TTC549 (cell line): Measurements from ENCODE around the gene SENP1.

Experiments
- FAIRE-seq: peaks from 2 replicates; lab custom pipeline; 2012; peaks lifted over from hg19 to GRCh38; lab: Jason Lieb, UNC

Gene SENP1

GRCh38 chr12:48017496-48017895 lies 88.4 kb downstream of the SENP1 start:
- FAIRE-seq = no peak

GRCh38 chr12:48016373-48017020 lies 89.4 kb downstream of the SENP1 start:
- FAIRE-seq = no peak

DNA sequence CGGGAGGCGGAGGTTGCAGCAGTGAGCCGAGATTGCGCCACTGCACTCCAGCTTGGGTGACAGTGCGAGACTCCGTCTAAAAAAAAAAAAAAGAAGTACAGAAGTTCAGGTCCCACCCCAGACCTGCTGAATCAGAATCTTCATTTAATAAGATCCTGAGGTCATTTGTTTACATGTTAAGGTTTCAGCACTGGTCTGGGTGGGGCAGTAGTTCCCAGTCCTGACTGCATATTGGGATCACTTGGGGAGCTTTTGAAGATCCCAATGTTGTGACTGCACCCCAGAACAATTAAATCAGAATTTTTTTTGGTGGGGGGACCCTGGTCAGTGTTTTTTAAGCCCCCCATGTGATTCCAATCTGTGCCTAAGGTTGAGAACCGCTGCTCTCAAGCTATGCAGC lies 89.9 kb downstream of the SENP1 start:
- no peak for FAIRE-seq

- FAIRE-seq = no peak
Observed at GRCh38 chr12:48015129-48015528, 90.8 kb downstream of the SENP1 start.

- no peak for FAIRE-seq
Observed at GRCh38 chr12:48013287-48013686, 92.6 kb downstream of the SENP1 start.

GRCh38 chr12:48012070-48012469 lies 93.8 kb downstream of the SENP1 start:
- no peak for FAIRE-seq

GRCh38 chr12:48010366-48010970 lies 95.4 kb downstream of the SENP1 start:
- FAIRE-seq = no peak

- no peak for FAIRE-seq
Observed at GRCh38 chr12:48009471-48009870, 96.4 kb downstream of the SENP1 start.

- no peak for FAIRE-seq
Observed at GRCh38 chr12:48008950-48009349, 96.9 kb downstream of the SENP1 start.

DNA sequence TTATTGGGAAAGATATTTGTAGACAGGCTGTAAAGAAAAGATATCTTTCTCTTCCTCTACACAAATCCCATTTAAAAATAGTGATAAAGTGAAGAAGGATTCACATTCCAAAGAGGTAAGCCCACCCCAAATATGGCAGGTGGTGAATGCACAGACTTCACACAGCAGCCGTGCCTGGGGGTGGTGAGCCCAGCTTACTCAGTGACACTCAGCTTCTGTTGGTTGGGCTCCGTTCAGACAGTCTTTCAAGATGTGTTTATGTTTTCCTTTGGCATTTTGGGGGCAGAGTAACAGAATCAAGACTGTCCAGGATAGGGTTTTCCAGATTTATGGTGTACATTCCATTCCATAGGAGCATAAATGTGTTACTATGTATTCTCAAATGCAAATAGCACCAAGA lies 97.5 kb downstream of the SENP1 start:
- no peak for FAIRE-seq

GRCh38 chr12:48007206-48007605 lies 98.7 kb downstream of the SENP1 start:
- no peak for FAIRE-seq

DNA sequence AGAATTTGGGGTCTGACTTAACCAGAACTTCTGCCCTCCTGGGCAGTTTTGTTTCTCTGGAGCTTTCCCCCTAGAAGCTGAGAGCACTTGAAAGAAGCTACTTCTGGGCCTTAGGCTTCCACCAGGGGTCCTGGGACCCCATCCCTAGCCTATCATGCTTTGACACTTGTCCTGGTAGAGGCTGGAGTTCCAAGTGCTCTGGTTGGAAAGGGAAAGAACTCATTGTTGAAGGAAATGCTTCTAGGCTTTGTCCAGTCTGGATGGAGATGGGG lies 100.2 kb downstream of the SENP1 start:
- no peak for FAIRE-seq

DNA sequence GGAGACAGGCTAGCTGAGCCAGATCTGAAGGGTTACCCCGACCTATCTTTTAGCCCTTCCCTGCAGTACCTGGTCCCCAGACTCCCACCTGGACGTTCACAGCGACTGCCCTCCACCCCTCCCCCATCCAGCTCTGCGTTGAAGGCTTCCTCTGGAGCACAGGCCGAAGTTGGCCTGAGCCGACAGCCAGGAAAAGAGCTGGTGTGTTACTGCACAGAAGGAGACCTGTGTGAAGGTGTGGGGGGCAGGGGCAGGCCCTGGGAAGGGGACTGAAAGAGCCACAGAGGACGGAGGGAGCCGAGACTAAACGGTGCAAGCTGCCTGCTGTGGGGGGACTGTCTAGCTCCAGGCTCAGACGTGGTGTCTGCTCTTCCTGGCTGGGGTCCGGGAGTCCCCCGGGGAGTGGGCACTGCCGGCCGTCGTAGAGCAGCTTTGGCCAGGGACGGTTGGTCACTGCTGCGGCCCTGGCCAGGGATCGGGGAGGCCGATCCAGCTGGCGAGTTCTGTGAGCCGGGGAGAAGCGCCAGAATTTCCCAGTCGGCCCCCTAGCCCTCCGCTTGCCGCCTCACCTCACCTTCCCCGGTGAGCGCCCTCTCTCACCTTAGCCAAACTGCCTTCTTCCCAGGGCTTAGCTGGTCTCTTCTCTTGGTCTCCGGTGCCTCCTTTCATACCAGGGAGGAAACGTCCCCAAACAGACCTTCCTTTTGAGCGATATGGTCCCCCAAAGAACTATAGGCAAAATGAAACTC lies 100.7 kb downstream of the SENP1 start:
- FAIRE-seq = no peak

- no peak for FAIRE-seq
Observed at GRCh38 chr12:48004053-48004941, 101.6 kb downstream of the SENP1 start, which contains the start of gene COL2A1. COL2A1 (minus strand) TSS chr12:48004476; CDS start chr12:48004321, 155 bp downstream.

- FAIRE-seq = no peak
Observed at GRCh38 chr12:48003226-48004052, 102.4 kb downstream of the SENP1 start.

- no peak for FAIRE-seq
Observed at GRCh38 chr12:48002773-48003218, 103.1 kb downstream of the SENP1 start.

DNA sequence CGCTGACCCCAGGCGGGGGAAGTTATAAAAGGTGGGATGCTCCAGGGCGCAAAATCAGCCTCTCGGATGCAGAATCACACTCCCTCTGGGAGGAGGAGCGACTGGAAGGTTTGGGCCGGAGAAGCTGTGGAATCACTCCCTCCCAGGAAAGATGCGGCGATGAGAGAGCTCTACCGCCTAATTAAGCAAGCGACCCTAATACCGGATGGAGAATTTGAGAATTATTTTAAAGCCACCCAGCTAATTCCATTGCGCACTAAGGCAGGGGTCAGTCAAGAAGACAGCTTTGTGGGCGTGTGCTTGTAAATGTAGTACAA lies 103.5 kb downstream of the SENP1 start:
- FAIRE-seq = no peak

DNA sequence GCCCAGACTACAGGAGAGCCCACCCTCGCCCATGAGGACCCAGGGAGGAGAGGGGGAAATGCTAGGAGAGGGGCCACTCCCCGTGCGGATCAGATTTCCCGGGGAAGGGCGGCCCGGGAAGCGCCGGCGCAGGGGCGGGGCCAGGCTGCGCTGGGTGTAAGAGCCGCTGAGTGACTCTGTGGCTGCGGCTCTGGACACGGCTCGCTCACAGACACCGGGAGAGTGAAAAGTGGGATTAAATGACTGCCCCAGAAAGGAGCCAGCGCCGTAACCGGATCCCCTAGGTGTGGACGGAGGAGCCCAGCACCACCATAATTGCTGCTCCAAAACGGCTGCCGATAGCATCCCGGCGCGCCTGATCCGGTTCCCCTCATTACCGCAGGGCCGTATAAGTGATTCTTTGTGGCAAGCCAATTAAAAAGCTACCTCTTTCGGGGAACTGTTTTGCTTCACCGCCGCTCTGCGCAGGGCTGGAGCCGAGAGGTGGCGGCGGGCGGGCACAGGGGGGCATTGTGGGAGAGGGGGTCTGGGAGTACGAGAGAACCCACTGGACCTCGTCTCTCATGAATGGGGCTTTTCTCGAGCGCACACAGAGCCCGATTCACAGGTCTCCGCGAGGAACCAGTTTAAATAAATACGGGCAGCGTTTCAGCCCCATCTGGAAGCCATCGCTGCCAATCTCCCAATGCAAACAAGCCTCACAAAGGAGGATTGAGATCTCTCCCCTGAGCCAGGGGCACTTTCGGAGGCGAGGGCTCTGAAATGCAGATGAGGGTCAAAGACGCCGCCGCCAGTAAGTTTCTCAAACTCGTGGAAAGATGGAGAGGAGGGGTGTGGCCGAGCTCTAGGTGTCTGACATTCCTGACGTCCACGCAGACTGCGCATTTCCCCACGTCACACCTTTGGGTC lies 104.1 kb downstream of the SENP1 start:
- no peak for FAIRE-seq

GRCh38 chr12:48000878-48001504 lies 104.9 kb downstream of the SENP1 start:
- no peak for FAIRE-seq

DNA sequence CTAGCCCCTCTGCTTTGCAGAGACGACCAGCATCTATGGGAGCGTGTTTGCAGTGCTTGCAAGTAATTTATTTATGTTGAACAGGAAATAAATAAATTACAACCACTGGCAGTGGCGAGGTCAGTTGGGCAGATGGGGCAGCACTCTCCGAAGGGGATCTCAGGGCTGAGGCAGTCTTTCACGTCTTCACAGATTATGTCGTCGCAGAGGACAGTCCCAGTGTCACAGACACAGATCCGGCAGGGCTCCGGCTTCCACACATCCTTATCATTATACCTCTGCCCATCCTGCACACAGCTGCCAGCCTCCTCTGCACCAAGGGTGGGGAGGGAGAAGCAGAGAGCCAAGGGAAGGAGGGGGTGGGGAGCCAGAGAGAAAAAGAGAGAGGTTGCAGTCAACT lies 106.1 kb downstream of the SENP1 start:
- FAIRE-seq = no peak
